ENCODE measurements around the gene AIP.

- TF ChIP-seq CTCF (IDR thresholded peaks at IDR 0.05; ENCODE audit: extremely low read depth in 1 of 2, insufficient read depth in 1 of 2, low read depth in 1 of 2, low read length in 2 of 2): no peak
- TF ChIP-seq JUN (IDR thresholded peaks at IDR 0.05; ENCODE audit: borderline replicate concordance, insufficient read depth, insufficient read length, low read depth): no peak
- TF ChIP-seq POLR2AphosphoS5 (IDR thresholded peaks at IDR 0.05; ENCODE audit: insufficient read depth, low read depth, low read length): no peak
- TF ChIP-seq POLR2A (IDR thresholded peaks at IDR 0.05; ENCODE audit: low read depth, low read length): no peak
- TF ChIP-seq FOS (IDR thresholded peaks at IDR 0.05; ENCODE audit: borderline replicate concordance, insufficient read depth, low read length): no peak
- TF ChIP-seq MAX (IDR thresholded peaks at IDR 0.05; ENCODE audit: insufficient read depth, insufficient read length): no peak
- TF ChIP-seq GATA2 (IDR thresholded peaks at IDR 0.05; ENCODE audit: insufficient read depth, insufficient read length, low read depth, low read length): no peak
- no peak for TF ChIP-seq MYC (IDR thresholded peaks at IDR 0.05; ENCODE audit: low read depth, low read length)
Measured at GRCh38 chr11:67490727-67491065, 7.9 kb downstream of the AIP start.

Data from endothelial cell of umbilical vein (primary cell).